Fibroblast of pulmonary artery (primary cell): ENCODE data around the gene STAT3.
"Not testable (repeated sequence)": the region's sequence is repeated elsewhere in the genome, so short reads cannot be mapped to it uniquely, and the experiment has no call there.

ENCODE experiments used
- DNase-seq: peaks from one replicate; pipeline ENCODE4 v3.0.0-alpha.2; 2010; ENCODE audit warnings: low read depth
- H3K4me3 ChIP-seq: replicated peaks from 2 replicates; pipeline ENCODE4 v1.5.1; 2011; ENCODE audit warnings: low read depth, mild to moderate bottlenecking, control low read depth, low read length, moderate library complexity
- TF ChIP-seq, protein P1 (sequence below): IDR thresholded peaks from 2 replicates; pipeline ENCODE4 v1.5.1; 2011; ENCODE audit warnings: mild to moderate bottlenecking, control low read depth, low read length, inconsistent platforms; ENCODE audit errors: missing control alignments

Gene STAT3

DNA sequence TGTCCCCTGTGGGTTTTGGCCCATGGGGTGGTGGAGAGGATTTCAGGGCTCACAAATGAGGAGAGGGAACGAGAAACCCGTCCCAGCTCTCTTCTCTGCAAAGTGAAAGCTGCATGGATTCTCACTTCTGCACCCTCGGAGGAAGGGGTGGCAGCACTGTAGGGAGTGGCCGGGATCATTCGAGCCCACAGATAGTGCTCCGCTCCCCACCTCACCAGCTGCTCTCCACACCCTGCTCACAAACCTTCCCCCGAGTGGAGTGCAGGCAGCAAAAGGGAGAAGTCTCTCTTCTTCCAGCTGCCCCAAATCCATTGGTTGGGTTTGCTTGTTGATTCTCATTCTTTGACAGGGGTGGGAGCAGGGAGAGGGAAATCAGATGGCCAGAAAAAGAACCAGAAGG, 79.8 kb downstream of the STAT3 start:
- H3K4me3 ChIP-seq: no peak overlapping the region
- TF ChIP-seq, protein P1, sequence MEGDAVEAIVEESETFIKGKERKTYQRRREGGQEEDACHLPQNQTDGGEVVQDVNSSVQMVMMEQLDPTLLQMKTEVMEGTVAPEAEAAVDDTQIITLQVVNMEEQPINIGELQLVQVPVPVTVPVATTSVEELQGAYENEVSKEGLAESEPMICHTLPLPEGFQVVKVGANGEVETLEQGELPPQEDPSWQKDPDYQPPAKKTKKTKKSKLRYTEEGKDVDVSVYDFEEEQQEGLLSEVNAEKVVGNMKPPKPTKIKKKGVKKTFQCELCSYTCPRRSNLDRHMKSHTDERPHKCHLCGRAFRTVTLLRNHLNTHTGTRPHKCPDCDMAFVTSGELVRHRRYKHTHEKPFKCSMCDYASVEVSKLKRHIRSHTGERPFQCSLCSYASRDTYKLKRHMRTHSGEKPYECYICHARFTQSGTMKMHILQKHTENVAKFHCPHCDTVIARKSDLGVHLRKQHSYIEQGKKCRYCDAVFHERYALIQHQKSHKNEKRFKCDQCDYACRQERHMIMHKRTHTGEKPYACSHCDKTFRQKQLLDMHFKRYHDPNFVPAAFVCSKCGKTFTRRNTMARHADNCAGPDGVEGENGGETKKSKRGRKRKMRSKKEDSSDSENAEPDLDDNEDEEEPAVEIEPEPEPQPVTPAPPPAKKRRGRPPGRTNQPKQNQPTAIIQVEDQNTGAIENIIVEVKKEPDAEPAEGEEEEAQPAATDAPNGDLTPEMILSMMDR: no peak
- DNase-seq: no peak

DNA sequence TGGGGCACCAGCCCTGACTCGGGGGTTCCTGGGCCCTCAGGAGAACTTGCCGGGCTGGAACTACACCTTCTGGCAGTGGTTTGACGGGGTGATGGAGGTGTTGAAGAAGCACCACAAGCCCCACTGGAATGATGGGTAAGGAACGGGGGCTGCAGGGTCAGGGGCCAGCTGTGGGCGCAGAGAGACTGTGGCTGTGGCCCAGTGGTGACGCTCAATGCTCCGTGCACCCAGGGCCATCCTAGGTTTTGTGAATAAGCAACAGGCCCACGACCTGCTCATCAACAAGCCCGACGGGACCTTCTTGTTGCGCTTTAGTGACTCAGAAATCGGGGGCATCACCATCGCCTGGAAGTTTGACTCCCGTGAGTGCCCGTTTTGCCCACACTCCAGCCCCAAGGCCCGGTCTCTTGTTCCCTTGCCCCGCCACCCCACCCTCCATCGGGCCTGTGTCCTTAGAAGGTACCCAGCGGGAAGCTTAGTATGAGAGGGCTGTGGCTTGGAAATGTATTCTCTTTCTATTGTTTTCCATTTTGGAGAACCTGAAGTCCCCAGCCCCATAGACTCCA, 80.8 kb downstream of the STAT3 start:
- TF ChIP-seq, protein P1: no peak
- no peak overlapping the region for H3K4me3 ChIP-seq
- no peak for DNase-seq

DNA sequence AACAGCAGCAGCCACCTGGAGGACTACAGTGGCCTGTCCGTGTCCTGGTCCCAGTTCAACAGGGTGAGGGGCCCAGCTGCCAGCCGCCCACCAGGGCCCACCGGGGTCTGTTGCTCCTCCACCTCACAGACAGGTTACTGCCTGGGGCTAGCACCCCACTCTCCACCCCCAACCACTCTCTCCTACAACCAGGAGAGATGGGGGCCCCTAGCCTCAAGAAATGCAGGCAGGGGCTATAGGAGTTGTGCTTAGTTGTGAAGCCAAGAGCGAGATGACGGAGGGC, 81.9 kb downstream of the STAT3 start:
- H3K4me3 ChIP-seq: no peak overlapping the region
- TF ChIP-seq, protein P1: no peak
- no peak for DNase-seq

DNA sequence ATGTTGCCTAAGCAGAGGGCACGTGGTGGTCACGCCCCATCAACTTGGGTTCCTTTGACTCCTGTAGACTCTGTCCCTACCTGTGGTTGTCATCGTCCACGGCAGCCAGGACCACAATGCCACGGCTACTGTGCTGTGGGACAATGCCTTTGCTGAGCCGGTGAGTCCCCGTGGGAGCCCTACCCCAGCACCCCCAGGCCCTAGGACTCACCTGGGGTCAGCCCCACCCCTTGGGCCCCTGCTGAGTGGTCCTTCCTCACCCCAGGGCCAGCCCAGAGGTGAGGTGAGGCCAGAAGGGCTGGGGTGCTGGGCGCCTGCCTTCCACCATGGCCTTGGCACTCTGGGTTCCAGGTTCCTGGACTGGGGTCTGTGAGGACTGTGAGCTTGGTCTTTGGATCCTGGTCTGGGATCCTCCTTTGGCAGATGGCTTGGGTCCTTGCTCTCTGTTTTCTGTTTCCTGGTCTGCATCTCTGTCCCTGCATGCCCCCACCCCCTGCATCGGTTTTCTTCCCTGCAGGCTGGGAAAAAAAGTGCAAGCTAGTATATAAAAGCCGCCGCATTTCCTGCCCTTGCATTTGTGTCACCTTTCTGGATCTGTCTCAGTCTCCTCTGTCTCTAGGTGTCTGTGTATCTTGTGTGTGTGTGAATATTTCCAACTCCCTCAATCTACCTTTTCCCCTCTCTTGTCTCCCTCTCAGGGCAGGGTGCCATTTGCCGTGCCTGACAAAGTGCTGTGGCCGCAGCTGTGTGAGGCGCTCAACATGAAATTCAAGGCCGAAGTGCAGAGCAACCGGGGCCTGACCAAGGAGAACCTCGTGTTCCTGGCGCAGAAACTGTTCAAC, 82.5 kb downstream of the STAT3 start:
- TF ChIP-seq, protein P1: no peak
- no peak for DNase-seq

DNA sequence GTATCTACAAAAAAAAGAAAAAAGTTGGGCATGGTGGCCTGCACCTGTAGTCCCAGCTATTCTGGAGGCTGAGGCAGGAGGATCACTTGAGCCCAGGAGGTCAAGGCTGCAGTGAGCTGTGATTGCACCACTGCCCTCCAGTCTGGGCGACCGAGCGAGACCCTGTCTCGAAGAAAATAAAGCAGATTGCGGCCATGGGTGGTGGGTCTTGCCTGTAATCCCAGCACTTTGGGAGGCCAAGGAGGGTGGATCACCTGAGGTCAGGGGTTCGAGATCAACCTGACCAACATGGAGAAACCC, 83.3 kb downstream of the STAT3 start:
- H3K4me3 ChIP-seq, DNase-seq: not testable (repeated sequence)

More for the DNA sequence above, 82.5 kb downstream of the STAT3 start:
- H3K4me3 ChIP-seq: no peak overlapping the region

DNA sequence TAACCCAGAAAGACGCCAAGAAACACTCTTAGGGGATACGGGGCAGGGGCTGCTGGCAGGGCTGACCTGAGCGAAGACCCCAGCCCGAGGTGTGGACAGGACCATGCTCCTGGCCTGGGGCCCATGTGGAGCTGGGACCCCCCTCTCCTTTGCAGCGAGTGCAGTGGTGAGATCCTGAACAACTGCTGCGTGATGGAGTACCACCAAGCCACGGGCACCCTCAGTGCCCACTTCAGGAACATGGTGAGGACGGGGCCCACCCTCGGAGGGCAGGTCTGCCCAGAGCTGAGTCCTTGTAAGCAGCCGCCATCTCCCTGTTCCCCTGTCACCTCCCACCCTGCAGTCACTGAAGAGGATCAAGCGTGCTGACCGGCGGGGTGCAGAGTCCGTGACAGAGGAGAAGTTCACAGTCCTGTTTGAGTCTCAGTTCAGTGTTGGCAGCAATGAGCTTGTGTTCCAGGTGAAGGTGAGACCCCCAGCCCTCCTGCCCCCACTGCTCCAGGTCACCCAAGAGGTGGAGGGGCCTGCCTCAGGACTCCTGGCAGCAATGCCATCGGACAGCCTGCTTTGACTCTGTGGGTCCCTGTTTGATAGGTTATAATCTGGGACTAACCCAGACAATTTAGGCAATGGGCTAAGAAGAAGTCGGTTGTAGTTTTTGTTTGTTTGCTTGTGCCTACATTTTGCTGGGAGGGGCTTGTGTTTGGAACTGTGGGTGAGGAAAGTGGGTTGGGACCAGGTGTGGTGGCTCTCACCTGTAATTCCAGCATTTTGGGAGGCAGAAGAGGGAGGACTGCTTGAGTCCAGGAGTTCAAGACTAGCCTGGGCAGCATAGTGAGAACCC, 83.8 kb downstream of the STAT3 start:
- no peak overlapping the region for H3K4me3 ChIP-seq
- DNase-seq: no peak
- TF ChIP-seq, protein P1: no peak

DNA sequence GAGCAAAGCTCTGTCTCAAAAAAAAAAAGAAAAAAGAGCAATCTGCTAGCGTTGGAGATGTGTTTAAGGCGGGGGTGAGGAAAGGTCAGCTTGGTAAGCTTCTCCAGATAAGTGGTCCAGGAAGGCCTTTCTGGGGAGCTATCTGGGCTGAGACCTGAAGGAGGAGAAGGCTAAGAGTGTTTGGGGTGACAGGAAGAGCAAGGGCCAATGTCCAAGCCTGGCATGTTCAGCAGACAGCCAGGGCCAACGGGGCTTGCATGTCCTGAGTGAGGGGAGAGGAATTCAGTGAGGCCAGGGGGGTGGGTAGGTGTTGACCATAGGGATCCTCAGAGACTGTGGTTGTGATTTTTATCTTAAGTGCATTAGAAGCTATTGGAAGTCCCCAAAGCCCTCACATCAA, 84.5 kb downstream of the STAT3 start:
- TF ChIP-seq, protein P1: no peak
- H3K4me3 ChIP-seq: no peak overlapping the region
- DNase-seq: no peak
